Common myeloid progenitor, CD34-positive (primary cell): ENCODE data around the gene ZBTB7C.

Experiments used
- CTCF ChIA-PET: fragments of 350-600 bp; sonication (Branson Sonifier 250); formaldehyde crosslinking; loops from one replicate; lab custom pipeline; 2021; ENCODE audit warnings: antibody characterized with exemption; lab: Charles Lee
- POLR2A ChIA-PET: fragments of 350-600 bp; sonication (Branson Sonifier 250); formaldehyde crosslinking; loops from one replicate; lab custom pipeline; 2021; ENCODE audit warnings: antibody characterized with exemption; lab: Charles Lee
- DNase-seq, 3 donors: peaks; one replicate each; pipeline versions ENCODE4 v3.0.0 to v3.0.0-alpha.2; 2013
- H3K27ac ChIP-seq, 2 experiments: 1 replicate in 1 of 2; 2 replicates in 1 of 2; pipeline ENCODE4 v1.7.0; 2013; ENCODE audit warnings: inconsistent platforms in 2 of 2, low read length in 2 of 2, mild to moderate bottlenecking in 2 of 2, low read depth in 1 of 2, moderate library complexity in 1 of 2; ENCODE audit not compliant: severe bottlenecking in 2 of 2, insufficient read depth in 1 of 2, poor library complexity in 1 of 2
- H3K27me3 ChIP-seq, 5 experiments: replicated peaks in 2 of 5; 1 replicate in 3 of 5; 2 replicates in 2 of 5; pipeline versions ENCODE4 v1.6.1 to v1.7.0; 2013; ENCODE audit warnings: low read length in 4 of 5, mild to moderate bottlenecking in 2 of 5, moderate library complexity in 2 of 5, inconsistent platforms in 1 of 5; ENCODE audit not compliant: insufficient read depth in 5 of 5, control insufficient read depth in 4 of 5
- H3K36me3 ChIP-seq, 4 experiments: 1 replicate in 2 of 4; 2 replicates in 2 of 4; pipeline versions ENCODE4 v1.6.1 to v1.7.0; 2013; ENCODE audit warnings: low read length in 3 of 4, control low read depth in 1 of 4, mild to moderate bottlenecking in 1 of 4; ENCODE audit not compliant: control insufficient read depth in 4 of 4, insufficient read depth in 4 of 4
- H3K4me1 ChIP-seq, 4 experiments: 1 replicate in 3 of 4; 2 replicates in 1 of 4; pipeline versions ENCODE4 v1.6.1 to v1.7.1; 2013; ENCODE audit warnings: low read length in 3 of 4, mild to moderate bottlenecking in 3 of 4, control low read depth in 1 of 4, inconsistent platforms in 1 of 4, moderate library complexity in 1 of 4; ENCODE audit not compliant: control insufficient read depth in 4 of 4, insufficient read depth in 4 of 4; ENCODE audit errors: control extremely low read depth in 1 of 4
- H3K4me3 ChIP-seq, 7 experiments: 1 replicate in 4 of 7; 2 replicates in 3 of 7; pipeline versions ENCODE4 v1.5.1 to v1.7.0; 2013; ENCODE audit warnings: mild to moderate bottlenecking in 7 of 7, low read length in 6 of 7, moderate library complexity in 6 of 7, inconsistent platforms in 2 of 7, low read depth in 2 of 7, control low read depth in 1 of 7; ENCODE audit not compliant: insufficient read depth in 4 of 7, control insufficient read depth in 1 of 7; ENCODE audit errors: extremely low read depth in 1 of 7
- H3K9me3 ChIP-seq, 5 experiments: 1 replicate in 4 of 5; 2 replicates in 1 of 5; pipeline versions ENCODE4 v1.6.1 to v1.7.1; 2013; ENCODE audit warnings: low read length in 4 of 5, mild to moderate bottlenecking in 2 of 5, inconsistent platforms in 1 of 5, low read depth in 1 of 5, moderate library complexity in 1 of 5; ENCODE audit not compliant: control insufficient read depth in 4 of 5, insufficient read depth in 2 of 5; ENCODE audit errors: control extremely low read depth in 1 of 5
- WGBS: methylation state at CpG from one replicate; pipeline ENCODE4 v1.1.5; 2013; ENCODE audit not compliant: insufficient coverage; 5-methylcytosine and 5-hydroxymethylcytosine counted together

ZBTB7C gene

DNA sequence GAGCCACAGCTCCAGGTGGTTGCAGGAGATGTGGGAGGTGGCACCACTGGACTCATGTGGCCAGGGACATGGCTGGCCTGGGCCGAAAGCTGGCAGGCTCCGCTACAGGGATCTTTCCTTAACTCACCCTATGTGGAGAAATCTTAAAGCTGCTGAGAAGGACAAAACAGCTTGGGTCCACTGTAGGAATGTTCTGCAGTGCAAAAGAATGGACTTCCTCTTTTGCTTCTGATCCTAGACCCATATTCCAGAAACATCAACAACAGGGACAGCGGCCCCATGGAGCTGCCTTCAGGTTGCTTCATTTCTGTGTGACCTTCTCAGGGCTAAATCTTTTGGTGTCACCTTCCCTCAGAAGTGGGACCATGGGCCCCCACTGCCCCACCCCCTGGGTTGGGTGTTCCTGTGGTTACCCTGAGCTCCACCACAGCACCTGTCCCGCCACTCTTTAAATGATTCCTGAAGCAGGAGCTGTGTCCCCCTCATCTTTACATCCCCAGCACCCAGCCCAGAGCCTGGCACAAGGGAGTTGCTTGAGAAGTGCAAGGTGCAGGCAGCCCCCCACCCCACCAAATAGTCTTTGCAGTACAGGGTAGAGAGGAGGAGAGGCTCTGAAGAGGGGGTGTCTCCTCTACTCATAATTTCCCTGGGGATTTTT lies 205.8 kb downstream of the ZBTB7C start:
- H3K9me3 ChIP-seq, result no peaks in the 10 kb centered on the region
- no peaks in the 10 kb centered on the region for H3K4me1 ChIP-seq
- no peak overlapping the region for H3K4me3 ChIP-seq
- no peaks in the 10 kb centered on the region for H3K36me3 ChIP-seq
- POLR2A ChIA-PET, result interaction anchor here (0.6 kb wide), 1 partner anchor 278 kb away, joined by 3 read pairs; no protein-coding TSS in a partner anchor
- CTCF ChIA-PET, result no interaction called here
- peaks cover 0 to 29% (median 13%) of the 10 kb centered on the region in 5 experiments for H3K27me3 ChIP-seq
- DNase-seq, result no peak
- H3K27ac ChIP-seq, result no peak overlapping the region
- WGBS, result 87% methylated on average over 2 of the region's 4 CpGs

DNA sequence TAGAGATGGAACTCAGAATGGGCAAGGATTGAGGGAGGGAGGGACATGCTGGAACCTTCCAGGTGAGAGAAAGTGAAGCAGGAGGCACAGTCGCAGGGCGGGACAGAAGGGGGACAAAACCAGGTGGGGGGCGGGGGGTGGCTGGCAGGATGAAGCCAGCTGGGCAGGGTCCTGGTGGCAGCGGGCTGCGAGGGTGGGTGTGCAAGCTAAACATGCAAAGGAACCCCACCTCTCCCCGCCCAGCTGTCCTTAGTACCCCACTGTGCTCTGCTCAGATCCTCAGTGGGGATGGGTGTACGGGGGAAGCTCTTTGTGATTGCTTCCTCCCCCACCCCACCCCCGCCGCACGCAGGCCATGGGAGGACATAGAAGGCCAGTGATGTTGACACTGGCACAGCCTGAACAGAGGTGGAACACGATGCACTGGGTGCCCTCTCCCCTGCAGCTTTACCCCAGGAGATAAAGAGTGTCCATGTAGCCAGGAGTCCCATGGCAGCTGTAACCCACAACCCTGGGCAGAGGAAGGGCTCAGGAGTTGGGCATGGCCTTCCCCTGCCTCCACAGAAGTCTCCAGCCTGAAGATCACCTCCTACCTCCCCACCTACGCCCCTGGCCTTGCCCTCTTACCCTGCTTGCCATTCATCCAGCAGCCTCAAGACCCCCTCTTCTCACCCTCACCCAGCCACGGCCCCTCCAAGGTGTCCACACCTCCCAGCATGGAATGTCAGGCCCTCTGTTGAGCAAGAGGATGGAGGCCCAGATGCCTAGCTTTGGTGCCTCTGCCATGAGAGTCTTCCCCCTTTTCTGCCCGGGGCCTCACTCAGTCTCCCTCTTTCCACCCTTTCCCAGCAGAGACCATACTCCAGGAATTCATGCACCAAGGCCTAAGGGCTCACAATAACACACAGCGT lies 206.6 kb downstream of the ZBTB7C start:
- ChIA-PET POLR2A (interaction anchor here (0.6 kb wide), 1 partner anchor 279 kb away, joined by 3 read pairs; no protein-coding TSS in a partner anchor), CTCF (no interaction called here)
- no peaks in the 10 kb centered on the region for H3K9me3 ChIP-seq
- no peak for DNase-seq
- no peak overlapping the region for H3K27ac ChIP-seq
- H3K4me3 ChIP-seq, result no peak overlapping the region
- peaks cover 2 to 33% (median 17%) of the 10 kb centered on the region in 5 experiments for H3K27me3 ChIP-seq
- 89% methylated on average over 15 of the region's 15 CpGs for WGBS
- H3K36me3 ChIP-seq, result no peaks in the 10 kb centered on the region
- no peaks in the 10 kb centered on the region for H3K4me1 ChIP-seq

DNA sequence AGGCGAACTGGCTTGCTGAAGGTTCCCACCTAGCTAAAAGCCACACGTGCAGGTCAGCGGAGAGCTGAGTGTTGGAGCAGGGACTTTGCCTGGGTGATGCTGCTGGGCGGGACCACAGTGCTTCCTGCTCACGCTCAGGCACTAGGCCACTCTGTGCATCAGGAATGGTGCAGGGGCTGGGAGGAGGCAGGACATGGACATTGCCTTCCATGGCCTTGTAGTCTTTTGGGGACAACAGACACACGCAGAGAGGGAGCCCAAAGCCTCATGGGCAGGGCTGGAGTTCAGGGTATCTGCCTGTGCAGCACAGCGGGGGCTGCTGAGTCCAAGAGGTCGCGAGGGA lies 207.2 kb downstream of the ZBTB7C start:
- no peak for DNase-seq
- no peak overlapping the region for H3K4me3 ChIP-seq
- 97% methylated on average over 6 of the region's 9 CpGs for WGBS
- peaks cover 0 to 2% (median 0%) of the 10 kb centered on the region in 5 experiments for H3K9me3 ChIP-seq
- no peaks in the 10 kb centered on the region for H3K4me1 ChIP-seq
- no peak overlapping the region for H3K27ac ChIP-seq
- ChIA-PET CTCF (no interaction called here), POLR2A (no interaction called here)
- no peaks in the 10 kb centered on the region for H3K36me3 ChIP-seq
- H3K27me3 ChIP-seq, result peaks cover 2 to 37% (median 18%) of the 10 kb centered on the region in 5 experiments

DNA sequence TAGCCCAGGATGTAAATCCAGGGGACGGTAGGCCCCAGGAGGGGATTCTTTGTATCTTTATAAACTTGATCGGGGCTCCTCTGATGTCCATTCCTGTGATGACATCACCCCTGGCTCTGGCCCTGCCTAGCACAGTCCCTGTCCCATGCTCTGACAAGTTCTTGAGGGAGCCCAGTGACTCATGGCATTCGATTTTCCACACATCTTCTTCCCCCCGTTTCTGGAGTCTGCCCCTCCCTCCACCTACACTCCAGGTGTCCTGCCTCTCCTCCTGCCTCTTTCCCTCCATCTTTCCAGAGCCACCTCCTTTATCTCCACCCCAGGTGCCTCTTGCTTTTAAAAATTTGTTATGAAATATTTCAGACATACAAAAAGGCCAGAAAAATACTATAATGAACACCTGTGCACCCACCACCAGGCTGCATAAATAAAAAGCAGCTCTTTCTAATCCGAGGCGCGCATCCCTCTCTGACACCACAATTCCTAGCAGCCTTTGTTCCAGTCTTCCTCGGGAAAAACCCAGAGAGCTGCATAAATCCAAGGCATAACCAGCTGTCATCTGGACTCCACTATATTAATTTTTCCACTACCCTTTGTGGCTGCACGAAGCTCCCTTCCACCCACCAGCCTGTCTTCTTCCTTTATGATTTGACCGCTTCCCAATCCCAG lies 207.7 kb downstream of the ZBTB7C start:
- H3K27me3 ChIP-seq, result peaks cover 5 to 42% (median 15%) of the 10 kb centered on the region in 5 experiments

DNA sequence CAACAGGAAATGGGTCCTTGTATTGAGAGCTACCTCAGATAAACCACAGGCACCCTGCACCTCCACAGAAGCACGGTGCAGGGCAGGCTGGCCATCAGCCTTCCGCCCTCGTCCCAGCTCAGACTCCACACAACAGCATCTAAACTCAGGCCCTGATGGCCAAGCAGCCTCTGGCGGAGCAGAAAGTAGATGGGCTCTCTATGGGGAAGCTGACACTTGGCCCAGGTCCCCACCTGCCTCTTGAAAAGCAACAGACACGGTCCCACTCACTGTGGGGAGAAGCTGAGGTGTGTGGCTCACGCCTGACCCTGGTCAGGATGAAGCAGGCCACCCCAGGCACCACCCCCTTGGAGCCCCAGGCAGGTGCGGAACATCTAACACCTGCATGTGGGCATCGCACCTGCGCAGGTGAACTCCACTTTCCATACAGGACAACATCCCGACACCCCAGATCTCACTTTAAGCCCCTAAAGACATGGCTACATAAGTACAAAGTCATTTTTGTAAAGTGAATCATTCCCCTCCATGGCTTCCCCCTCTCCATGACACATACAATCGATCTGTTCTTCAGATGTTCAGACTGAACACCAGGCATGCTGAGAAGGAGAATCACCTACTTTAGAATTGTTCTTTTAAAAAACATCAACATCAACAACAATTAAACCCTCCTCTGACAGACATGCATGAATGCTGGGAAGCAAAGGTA lies 208.4 kb downstream of the ZBTB7C start:
- DNase-seq, result no peak
- no peaks in the 10 kb centered on the region for H3K36me3 ChIP-seq
- WGBS, result 93% methylated on average over 7 of the region's 11 CpGs
- H3K4me3 ChIP-seq, result no peak overlapping the region
- ChIA-PET CTCF (no interaction called here), POLR2A (no interaction called here)
- H3K27me3 ChIP-seq, result peaks cover 5 to 48% (median 19%) of the 10 kb centered on the region in 5 experiments
- no peaks in the 10 kb centered on the region for H3K4me1 ChIP-seq
- peaks cover 0 to 10% (median 0%) of the 10 kb centered on the region in 5 experiments for H3K9me3 ChIP-seq
- H3K27ac ChIP-seq, result no peak overlapping the region

More for the DNA sequence above, 207.7 kb downstream of the ZBTB7C start:
- ChIA-PET POLR2A (no interaction called here), CTCF (no interaction called here)
- no peak for DNase-seq
- H3K9me3 ChIP-seq, result peaks cover 0 to 5% (median 0%) of the 10 kb centered on the region in 5 experiments
- no peak overlapping the region for H3K4me3 ChIP-seq
- H3K27ac ChIP-seq, result no peak overlapping the region
- H3K36me3 ChIP-seq, result no peaks in the 10 kb centered on the region
- WGBS, result 100% methylated on average over 6 of the region's 10 CpGs
- no peaks in the 10 kb centered on the region for H3K4me1 ChIP-seq

DNA sequence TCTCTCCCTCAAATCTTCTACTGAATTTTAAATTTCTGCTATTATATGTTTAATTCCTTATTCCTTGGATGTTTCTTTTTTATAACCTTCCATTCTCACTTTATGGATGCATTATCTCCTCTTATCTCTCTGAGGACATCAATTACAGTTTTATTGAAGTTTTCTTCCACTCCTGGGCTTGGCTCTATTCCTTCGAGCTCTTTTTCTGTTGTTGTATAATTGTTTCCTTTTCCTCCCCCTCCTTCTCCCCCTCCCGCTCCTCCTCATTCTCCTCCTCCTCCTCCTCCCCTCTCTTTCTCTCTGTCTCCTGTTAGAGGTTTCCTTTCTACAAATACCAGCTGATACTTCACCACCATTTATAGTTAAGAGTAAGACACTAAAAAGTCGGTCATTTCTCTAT lies 209.8 kb downstream of the ZBTB7C start:
- ChIA-PET CTCF (no interaction called here), POLR2A (no interaction called here)
- no peaks in the 10 kb centered on the region for H3K4me1 ChIP-seq
- peaks cover 5 to 52% (median 15%) of the 10 kb centered on the region in 5 experiments for H3K27me3 ChIP-seq
- H3K4me3 ChIP-seq, result no peak overlapping the region
- no CpG with 5 or more reads among the region's 3 CpGs for WGBS
- no peak for DNase-seq
- no peak overlapping the region for H3K27ac ChIP-seq
- no peaks in the 10 kb centered on the region for H3K36me3 ChIP-seq
- peaks cover 0 to 11% (median 0%) of the 10 kb centered on the region in 5 experiments for H3K9me3 ChIP-seq
